Lower leg skin (tissue), 4 donors: Measurements from ENCODE around the gene SORBS2. TPM values are rescaled to one million over a fixed set of nuclear protein-coding genes. Genes with fewer than 3 reads are reported as not detected.

ENCODE experiments used
- DNase-seq, 2 donors: peaks; one replicate each; pipeline ENCODE4 v3.0.0-alpha.2; 2019; ENCODE audit warnings: low spot score in 2 of 2
- H3K4me3 ChIP-seq: fragments of 200-600 bp; sonication (generic); 2 replicates; pipeline ENCODE4 v1.5.1; 2017; ENCODE audit warnings: mild to moderate bottlenecking, low read depth; ENCODE audit not compliant: poor library complexity, severe bottlenecking
- POLR2A ChIP-seq, 2 donors: fragments of 450-650 bp; IDR thresholded peaks; one replicate each; pipeline ENCODE4 v1.6.1; 2016 to 2017; ENCODE audit warnings: antibody characterized with exemption in 2 of 2, mild to moderate bottlenecking in 1 of 2, moderate library complexity in 1 of 2
- WGBS, 2 donors: methylation state at CpG; one replicate each; pipeline ENCODE4 v1.1.5; 2018; 5-methylcytosine and 5-hydroxymethylcytosine counted together
- intact Hi-C: fragments of 100-400 bp; cut with DNase I; formaldehyde crosslinking; loops from one replicate; pipeline ENCODE4 v1.15.0; 2023; ENCODE audit warnings: low total_unique reads
- total RNA-seq, 4 donors: library from RNA; depleted of rRNA; stranded (reverse); fragments of >200 nt; gene quantifications; one replicate each; pipeline ENCODE4 v1.1.0, GENCODE V29; 2016
- TF ChIP-seq, protein P1 (sequence below), 3 donors: fragments of 450-650 bp; IDR thresholded peaks; one replicate each; pipeline ENCODE4 v1.5.1; 2016; ENCODE audit warnings: antibody characterized with exemption in 3 of 3, mild to moderate bottlenecking in 3 of 3, moderate library complexity in 2 of 3

The SORBS2 gene
- total RNA-seq, 4 donors from 2014 or later: 10.5 to 34.7 (median 20.6) TPM

GRCh38 chr4:185702147-185702663 is 109.8 kb downstream of the SORBS2 start:
- no peak for DNase-seq
- H3K4me3 ChIP-seq: no peak overlapping the region
- intact Hi-C loops: no loop called here
- 82 to 93% methylated on average over 8 of the region's 8 CpGs for WGBS, 2 donors
- TF ChIP-seq, protein P1, sequence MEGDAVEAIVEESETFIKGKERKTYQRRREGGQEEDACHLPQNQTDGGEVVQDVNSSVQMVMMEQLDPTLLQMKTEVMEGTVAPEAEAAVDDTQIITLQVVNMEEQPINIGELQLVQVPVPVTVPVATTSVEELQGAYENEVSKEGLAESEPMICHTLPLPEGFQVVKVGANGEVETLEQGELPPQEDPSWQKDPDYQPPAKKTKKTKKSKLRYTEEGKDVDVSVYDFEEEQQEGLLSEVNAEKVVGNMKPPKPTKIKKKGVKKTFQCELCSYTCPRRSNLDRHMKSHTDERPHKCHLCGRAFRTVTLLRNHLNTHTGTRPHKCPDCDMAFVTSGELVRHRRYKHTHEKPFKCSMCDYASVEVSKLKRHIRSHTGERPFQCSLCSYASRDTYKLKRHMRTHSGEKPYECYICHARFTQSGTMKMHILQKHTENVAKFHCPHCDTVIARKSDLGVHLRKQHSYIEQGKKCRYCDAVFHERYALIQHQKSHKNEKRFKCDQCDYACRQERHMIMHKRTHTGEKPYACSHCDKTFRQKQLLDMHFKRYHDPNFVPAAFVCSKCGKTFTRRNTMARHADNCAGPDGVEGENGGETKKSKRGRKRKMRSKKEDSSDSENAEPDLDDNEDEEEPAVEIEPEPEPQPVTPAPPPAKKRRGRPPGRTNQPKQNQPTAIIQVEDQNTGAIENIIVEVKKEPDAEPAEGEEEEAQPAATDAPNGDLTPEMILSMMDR (IDR thresholded peaks at IDR 0.05): no peak
- no peak for TF ChIP-seq POLR2A (IDR thresholded peaks at IDR 0.05)

- intact Hi-C loops: no loop called here
- TF ChIP-seq, protein P1 (IDR thresholded peaks at IDR 0.05): no peak
- no peak for TF ChIP-seq POLR2A (IDR thresholded peaks at IDR 0.05)
- no peak for DNase-seq
- H3K4me3 ChIP-seq: no peak overlapping the region
These were observed 111.4 kb downstream of the SORBS2 start for GRCh38 chr4:185700630-185701029.

GRCh38 chr4:185700048-185700447 is 111.9 kb downstream of the SORBS2 start:
- H3K4me3 ChIP-seq: no peak overlapping the region
- intact Hi-C loops: no loop called here
- 54 to 58% methylated on average over 3 of the region's 3 CpGs for WGBS, 2 donors
- no peak for DNase-seq
- TF ChIP-seq, protein P1 (IDR thresholded peaks at IDR 0.05): no peak
- TF ChIP-seq POLR2A (IDR thresholded peaks at IDR 0.05): no peak

DNA sequence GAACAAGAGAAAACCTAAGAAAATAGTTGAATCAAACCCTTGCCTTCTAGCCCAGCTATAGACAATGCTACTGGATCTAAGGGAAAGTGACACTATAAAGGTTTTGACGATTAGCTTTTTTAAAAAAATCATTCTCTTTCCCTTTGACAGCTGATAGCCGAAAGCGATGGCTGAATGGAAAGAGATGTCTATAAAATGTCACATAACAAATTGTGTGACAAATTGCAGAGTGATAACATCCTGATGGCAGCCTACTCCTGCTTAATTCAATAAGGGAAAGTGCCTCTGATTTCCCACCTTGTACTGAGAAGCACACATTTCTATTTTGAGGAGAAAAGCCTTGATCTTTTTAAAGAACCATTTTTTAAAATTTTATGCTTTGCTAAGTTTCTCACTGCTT is 114.5 kb downstream of the SORBS2 start:
- H3K4me3 ChIP-seq: no peak overlapping the region
- TF ChIP-seq POLR2A (IDR thresholded peaks at IDR 0.05): no peak
- intact Hi-C loops: no loop called here
- DNase-seq: no peak
- WGBS, 2 donors: 81 to 86% methylated on average over 3 of the region's 3 CpGs

DNA sequence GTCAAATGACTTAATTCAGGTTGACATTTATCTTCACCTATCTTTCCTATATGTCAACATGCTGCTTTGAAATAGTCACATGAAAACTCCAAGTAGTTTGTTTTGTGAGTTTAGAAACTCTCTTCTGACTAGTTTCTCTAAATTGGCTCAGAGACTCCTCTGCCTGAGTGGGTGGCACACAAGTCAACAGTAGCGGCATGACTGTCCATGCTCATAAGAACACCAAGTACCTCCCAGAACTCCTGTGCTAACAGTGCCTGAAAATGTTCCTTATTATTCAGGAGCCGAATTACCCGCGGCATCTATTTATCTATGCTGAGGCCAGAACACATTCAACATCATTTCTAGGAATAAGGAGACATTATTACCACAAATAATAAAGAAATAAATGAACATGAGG is 116.3 kb downstream of the SORBS2 start:
- TF ChIP-seq, protein P1 (IDR thresholded peaks at IDR 0.05): no peak
- no peak for TF ChIP-seq POLR2A (IDR thresholded peaks at IDR 0.05)
- no peak overlapping the region for H3K4me3 ChIP-seq
- intact Hi-C loops: no loop called here
- WGBS, 2 donors: 95 to 97% methylated on average over 4 of the region's 4 CpGs
- no peak for DNase-seq

DNA sequence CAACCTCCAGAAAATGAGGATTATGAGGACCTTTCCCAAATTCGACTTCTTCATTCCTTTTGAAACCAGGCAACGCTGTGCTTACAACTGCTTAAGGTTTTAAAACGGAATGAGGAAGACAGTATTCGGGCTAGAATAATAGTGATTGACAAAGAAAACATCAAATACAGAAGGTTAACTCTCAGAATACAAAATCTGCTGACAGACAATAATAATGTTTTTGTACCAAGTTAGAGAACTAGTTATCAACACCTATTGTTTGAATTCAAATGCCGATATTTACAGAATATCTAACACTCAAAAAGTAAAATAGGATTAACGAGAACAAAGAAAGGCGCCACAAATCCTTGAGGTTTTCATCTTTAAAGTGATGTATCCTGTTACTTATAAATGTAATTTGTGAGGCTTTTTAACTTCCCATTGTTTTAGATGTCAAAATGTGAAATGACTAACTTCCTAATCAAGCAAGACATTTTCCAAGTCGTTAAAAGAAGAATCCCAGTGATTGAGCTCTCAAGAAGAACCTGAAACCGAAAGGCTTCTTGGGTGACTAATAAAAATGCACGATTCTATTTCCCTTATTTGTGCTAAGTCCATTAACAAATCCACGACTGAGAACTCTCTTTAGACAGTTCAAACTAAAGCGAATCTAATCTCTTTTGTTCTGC is 118.3 kb downstream of the SORBS2 start:
- WGBS, 2 donors: 69 to 79% methylated on average over 12 of the region's 12 CpGs
- intact Hi-C loops: no loop called here

More for the DNA sequence above, 118.3 kb downstream of the SORBS2 start:
- TF ChIP-seq, protein P1 (IDR thresholded peaks at IDR 0.05): no peak
- DNase-seq: no peak
- no peak overlapping the region for H3K4me3 ChIP-seq
